HS-27A (cell line): Measurements from ENCODE around the gene RSPH6A.
"Not testable (repeated sequence)": the region's sequence is repeated elsewhere in the genome, so short reads cannot be mapped to it uniquely, and the experiment has no call there.

Experiments used
- DNase-seq: peaks from one replicate; pipeline ENCODE4 v3.0.0-alpha.2; 2012; ENCODE audit warnings: low read depth, missing footprints

The RSPH6A gene

DNA sequence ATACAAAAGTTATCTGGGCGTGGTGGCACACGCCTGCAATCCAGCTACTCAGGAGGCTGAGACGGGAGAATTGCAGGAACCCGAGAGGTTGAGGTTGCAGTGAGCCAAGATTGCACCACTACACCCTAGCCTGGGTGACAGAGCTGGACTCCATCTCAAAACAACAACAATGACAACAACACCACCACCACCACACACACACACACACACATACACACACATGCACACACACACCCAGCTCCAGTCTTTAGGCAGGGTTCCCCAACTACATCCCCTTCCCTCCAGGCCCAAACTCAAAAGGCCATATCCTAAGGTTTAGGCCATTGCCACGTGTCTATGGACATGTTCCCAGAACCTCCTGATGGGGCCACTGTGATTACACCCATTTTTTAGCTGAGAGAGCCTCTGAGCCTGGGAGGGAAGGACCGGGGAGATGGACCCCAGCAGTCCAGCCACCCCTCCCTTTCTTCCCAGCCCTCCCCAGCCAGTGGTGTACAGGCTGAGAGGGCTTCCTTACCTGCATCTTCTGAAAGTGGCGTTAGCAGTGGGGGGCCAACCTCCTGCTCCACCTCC lies 13.4 kb downstream of the RSPH6A start:
- DNase-seq, result no peak

DNA sequence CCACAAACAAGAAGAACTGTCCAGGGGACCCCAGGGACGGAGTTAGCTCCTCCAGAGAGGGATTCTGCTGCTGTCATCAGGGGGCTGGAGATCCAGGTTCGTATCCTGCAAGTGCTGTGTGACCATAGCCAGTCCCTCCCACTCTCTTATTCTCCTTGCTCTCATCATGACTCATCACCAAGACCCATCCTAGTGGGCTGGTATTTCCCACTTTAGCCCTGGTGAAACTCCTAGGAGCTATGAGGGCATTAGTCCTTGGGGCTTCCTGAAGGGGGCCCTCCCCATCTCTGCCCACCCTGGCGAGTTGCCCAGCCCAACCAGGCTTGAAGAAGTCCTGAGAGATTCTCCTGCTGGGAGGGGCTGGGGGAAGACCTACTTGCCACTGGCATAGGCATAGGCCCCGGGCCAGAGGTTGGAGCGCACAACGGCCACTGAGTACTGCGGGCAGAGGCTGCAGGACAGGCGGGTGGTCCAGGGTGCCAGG lies 15.0 kb downstream of the RSPH6A start:
- DNase-seq, result no peak

DNA sequence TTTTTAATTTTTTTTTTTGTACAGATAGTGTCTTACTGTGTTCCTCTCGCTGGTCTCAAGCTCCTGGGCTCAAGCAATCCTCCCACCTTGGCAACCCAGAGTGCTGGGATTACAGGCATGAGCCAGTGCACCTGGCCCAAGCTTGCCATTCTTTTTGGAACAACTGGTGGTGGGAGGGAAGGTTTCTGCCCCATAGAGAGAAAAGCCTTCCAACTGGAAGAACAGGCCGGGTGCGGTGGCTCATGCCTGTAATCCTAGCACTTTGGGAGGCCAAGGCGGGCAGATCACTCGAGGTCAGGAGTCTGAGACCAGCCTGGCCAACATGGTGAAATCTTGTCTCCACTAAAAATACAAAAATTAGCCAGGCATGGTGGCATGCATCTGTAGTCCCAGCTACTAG lies 15.6 kb downstream of the RSPH6A start:
- DNase-seq, result not testable (repeated sequence)

DNA sequence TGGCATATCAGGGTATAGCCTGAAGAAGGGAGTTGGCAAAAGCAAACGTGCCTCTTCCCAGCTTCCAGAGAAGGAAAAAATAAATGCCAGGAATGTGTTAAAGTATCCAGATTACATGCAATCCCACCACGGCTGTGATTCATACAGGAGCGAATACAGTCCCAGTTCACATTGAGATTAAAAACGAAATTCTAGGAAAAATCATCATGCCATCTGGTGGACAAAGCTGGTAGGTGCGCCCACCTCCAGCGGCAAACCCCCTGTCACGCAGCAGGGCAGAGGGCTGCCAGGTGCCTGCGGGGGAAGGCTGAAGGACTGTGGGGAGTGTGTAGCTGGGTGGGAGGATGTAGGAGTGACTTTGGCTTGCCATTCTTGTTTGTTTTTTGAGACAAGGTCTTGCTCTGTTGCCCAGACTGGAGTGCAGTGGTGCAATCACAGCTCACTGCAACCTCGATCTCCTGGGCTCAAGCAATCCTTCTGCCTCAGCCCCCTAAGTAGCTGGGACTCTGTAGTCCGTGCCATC lies 16.1 kb downstream of the RSPH6A start:
- peak; percentile 74 for DNase-seq

DNA sequence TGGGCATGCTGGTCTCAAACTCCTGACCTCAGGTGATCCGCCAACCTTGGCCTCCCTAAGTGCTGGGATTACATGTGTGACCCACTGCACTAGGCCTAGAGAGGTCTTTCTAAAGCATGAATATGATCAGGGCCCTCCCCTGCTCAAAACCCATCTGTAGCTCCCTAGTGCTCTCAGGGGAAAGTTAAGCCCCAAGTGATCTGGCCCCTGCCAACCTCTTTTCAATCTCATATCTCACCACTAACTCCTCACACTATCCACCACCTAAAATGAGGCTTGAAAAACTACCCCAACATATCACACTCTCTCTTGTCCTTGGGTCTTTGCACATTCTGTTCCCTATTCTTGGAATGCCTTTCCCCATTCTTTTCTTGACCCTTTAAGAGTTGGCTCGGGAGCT lies 20.5 kb downstream of the RSPH6A start:
- no peak for DNase-seq

DNA sequence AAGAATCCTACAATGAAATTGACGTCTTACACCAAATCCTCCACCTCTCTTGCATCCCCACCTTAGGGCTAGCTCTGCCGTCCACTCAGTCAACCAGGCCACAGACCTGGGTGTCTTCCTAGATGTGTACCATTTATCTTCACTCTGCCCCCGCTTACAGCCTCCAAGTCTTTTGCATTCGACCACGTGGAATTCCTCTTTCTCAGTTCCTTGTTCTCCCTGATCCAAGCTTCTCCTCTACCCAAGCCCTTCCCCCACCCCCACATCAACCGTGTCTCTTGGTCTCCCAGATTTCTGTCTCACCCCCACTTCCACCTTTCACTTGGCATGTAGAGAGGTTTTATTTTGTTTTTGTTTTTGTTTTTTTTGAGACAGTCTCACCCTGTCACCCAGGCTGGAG lies 21.2 kb downstream of the RSPH6A start:
- DNase-seq, result no peak

DNA sequence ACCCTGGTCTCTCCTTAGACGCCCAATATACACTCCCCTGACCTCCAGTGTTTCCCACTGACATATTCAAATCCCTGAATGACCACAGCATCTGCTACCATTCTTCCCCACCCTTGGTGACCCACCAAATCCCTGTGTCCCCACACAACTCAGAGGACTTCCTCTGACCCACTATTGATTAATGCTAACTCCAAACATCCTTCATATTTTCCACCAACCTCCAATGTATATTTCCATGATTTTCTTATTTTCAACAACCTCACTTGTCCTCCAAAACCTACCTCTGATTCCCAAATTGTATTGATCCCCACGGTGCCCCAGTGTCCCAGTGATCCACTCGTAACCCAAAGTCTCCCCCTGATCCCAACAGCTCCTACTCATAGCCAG lies 21.9 kb downstream of the RSPH6A start:
- no peak for DNase-seq

DNA sequence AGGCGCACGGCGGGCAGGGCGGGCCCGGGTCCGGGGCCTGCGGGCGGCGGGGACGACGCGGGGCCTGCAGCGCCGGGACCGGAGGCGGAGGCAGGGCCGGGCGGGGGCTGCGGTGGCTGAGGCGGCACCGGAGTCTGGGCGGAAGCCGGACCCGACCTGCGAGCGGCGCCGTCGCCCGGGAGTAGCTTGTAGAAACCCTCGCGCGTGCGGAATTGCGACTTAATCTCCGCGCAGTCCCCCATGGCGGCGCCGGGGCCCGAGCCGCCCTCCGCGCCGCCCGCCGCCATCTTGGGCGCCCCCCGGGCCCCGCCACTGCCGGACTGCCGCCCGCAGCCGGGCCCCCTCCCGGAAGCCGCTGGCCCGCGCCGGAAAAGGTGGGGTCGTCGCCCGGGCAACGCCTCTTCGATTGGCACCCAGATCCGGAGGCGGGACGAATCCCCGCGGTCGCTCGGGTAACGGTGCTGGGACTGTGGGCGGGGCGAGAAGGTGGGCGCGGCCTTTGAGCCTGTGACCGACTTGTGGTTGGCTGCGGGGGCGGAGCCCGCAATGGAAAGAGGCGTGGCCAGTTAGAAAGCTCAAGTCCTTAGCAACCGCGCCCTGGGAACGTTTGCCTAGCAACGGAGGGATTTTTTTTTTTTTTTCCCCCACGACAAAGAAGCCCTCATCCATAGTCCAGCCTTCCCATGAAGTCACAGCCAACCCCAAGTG lies 22.5 kb downstream of the RSPH6A start, which contains the start of gene DMWD:
Gene DMWD (minus strand): TSS at position 376 of the 708 bp plus-strand sequence. CDS start 89 bp downstream, at position 287.
- peak; percentile 99 for DNase-seq

DNA sequence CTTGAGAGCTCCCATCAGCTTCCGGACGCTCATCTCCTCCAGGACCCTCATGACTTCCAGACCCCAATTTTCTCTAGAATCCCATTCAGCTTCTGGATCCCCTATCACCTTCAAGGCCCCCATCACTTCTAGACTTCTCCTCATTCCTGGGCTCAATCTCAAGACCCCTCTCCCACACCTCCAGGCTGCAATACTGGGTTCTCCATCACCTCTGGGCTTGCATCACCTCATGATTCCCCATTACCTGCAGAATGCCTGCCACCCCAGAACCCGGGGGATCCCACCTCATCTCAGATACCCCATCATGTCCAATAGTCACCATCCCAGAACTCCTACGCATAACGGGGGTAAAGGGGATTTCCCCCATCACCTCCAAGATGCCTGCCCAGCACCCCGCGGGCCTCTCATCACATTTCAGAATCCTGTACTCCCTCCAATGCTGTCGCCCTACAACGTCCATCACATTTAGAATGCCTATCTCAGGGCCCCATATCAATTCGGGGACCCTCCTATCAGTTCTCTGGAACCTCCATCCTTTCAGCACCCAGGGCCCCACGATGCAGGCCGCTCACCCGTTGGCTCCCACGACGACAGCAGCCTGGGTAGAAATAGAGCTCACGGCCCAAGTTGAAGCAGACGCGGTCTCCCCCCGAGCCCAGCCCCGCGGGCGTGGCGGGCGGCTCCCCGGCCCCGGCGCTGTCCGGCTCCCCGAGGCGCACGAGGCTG lies 23.2 kb downstream of the RSPH6A start:
- no peak for DNase-seq

DNA sequence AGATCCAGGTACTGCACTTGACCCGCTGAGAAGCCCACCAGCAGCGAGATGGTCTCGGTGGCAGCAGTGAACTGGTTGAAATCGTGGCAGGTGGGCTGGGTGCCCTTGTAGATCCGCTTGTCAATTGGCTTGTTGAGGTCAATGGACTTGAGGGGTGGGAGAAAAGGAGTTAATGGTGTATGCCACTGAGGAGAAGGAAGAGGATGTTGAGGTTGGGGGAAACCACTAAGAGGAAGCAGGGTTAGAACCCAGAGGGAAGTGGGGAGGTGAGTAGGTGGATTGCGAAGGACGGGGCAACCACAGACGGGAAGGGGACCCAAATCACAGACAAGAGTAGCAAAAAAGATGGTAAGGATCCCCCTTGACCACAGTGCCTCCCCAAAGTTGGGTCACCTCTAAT lies 24.2 kb downstream of the RSPH6A start:
- DNase-seq, result no peak

DNA sequence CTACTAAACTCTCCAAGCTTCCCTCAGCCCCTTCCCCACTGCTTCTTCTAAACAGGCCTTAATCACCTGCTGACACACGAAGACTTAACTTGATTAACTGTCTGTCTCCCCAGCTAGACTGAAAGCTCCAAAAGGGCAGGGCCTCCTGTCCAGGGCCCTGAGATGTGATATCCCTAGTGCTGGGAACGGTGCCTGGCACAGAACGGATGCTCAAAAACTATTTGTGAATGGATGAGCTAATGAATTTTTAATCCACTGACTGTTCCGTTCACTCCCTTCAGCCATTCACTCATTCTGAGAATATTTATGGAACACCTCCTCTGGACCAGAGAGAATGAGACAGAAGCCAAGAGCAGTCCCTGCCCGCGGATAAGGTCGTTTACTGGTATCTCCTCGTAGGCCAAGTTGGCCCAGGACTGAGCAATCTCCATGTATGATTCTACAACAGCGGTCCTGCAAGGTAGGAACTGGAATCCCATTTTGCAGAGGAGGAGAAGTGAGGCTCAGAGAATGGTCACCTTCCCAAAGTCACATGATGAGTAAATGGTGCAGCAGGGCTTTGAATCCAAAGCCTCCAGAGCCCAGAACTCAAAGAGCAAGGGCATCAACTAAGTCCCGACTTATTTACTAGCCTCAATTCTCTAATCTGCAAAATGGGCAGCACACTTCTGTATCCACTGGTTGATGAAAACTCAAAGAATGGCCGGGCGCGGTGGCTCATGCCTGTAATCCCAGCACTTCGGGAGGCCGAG lies 25.9 kb downstream of the RSPH6A start:
- DNase-seq, result no peak

DNA sequence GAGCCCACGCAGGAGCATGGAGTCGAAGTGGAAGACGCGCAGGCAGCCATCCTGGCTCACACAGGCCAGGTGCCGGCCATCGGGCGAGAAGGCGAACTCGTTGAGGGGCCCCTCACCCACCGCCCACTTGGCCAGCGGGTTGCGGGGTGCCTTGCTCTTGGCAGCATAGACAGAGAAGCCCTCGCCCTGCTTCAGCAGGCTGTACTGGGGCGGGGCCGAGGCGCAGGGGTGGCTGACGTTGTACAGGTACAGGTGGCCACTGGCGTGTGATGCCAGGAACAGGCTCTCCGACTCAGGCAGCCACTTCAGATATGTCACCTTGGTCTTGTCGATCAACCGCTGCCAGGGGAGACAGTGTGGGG lies 28.6 kb downstream of the RSPH6A start:
- no peak for DNase-seq

DNA sequence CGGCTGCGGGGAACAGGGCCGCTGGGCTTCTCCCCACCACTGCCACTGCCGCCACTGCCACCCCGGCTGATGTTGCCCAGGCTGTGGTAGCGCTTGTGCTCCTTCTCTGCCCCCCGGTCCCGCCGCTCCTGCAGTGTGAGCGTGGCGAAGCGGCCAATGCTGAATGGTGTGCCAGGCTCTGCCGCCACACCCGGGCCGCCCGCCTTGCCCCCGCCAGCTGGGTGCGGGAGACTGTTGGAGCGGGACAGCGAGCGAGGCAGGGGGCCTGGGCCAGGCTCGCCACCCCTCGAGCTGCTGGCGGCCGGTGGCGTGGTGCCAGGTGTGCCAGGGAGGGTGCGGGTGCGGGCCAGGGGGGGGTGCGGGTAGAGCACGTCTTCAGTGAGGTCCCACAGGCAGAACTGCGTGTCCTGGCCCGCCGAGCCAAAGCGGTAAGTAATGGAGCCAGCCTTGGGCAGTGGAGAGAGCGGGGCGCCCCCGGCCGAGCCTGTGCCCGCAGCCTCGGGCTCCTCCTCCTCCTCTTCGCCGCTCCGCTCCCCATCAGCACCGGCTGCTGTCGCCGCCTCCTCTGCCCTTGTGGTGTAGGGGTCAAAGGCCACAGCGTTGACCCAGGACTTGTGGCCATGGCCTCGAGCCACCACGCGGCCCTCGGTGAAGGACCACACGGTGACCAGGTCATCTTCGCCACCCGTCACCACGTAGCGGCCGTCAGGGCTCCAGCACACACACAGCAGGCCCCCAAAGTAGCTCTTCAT lies 29.2 kb downstream of the RSPH6A start:
- no peak for DNase-seq

DNA sequence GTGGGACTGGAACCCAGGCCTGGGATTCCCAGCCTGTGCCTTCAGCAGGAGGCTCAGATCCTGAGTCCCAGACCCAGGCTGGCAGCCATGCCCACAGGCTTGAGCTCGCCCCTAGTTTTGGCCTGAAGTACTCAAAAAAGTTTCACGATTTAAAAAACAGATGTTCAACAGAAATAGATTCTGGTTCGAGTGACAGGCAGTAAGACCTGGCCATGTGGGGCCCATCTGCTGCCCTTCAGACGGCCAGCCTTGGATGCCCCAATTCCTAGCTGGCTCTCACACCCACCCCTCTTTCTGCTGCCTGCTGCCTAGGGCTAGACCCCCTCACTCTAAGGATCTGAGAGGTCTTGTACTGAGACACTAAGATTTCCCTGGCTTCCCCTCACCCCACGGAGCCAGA lies 30.0 kb downstream of the RSPH6A start:
- DNase-seq, result no peak

DNA sequence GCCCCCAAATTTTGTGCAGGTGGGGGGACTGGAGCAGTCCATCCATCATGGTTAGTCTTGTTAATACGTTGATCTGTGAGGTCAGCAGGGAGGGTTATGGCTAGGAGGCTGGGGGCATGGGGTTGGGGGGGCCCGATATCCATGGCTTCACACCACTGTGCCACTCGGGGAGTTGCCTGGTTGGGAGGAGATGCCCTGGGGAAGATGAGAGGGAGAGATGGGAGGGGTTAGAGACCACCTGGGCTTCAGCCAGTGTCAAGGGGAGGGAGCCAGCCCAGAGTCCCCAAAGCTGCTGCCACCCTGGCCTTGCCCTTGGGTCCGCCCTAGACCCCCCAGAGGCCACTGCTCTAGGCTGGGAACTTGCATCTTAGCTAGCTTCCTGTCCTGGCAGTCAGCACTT lies 31.0 kb downstream of the RSPH6A start:
- DNase-seq, result no peak

DNA sequence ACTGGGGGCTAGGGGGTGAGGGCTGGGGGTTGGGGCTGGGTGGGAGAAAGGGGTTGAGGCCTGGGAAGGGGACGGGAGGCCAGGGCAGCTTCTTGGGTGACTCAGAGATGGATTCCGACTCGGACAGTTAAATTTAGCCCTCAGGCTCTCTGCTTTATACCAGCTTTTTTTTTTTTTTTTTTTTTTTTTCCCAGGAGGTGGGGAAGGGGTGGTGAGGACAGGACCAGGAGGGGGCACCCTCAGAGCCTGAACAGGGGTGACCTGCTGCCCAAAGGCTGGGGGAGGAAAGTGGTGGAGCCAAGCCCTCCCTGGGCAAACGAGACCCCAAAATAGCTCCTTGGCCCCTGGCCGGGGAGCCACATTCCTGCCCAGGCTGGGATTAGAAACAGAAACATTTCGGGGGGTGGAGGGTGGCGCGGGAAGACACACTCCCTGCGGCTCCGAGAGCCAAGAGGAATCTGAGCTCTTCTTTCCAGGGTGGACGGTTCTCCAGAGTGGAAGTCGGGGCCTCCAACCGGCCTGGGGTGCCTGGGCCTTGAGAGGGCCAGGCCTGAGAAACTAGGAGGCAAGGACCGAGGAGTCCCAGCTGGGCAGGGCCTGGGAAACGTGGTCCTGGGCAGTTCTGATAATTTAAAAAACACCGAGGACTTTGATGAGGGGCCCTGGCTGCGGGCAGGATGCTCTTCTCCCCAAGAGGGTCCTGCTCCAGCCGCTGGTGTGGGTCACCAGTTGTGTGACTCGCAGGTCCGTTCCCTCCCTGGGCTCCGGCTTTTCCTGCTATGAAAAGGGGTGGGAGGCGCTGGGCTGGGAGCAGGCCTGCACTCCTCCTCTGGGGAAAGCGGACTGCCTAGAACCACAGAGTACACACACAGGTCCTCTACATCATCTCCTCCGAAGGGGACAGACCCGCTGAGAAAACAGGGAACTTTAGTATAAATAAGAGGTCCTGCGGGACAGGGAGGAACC lies 32.0 kb downstream of the RSPH6A start:
- peak; percentile 68 for DNase-seq

DNA sequence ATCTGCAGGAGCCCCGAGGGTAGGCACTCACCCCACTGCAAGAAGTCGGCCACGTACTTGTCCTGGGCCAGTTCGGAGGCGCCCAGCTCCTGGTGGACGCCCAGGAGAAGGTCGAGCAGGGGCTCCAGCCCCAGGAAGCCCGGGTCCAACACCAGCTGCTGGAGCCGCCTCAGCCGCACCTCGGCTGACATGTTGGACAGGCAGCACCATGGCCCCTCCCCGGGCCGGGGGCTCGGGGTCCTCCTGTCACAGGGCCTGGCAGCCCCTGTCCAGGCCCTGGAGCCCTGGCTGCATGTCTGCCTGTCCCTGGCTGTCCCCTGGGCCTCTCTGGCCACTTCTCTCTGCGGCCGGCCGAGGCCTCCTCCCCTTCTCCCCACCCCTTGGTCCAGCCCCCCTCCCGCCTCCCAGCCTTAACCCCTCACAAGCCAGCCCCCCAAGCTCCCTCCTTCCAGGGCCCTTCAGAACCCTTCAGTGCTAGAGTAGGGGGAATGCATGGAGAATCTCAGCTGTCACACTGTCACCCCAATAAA lies 32.9 kb downstream of the RSPH6A start, which contains the start of gene DMPK:
Gene DMPK (minus strand): TSS at position 329 of the 530 bp plus-strand sequence. CDS start 138 bp downstream, at position 191.
- no peak for DNase-seq

DNA sequence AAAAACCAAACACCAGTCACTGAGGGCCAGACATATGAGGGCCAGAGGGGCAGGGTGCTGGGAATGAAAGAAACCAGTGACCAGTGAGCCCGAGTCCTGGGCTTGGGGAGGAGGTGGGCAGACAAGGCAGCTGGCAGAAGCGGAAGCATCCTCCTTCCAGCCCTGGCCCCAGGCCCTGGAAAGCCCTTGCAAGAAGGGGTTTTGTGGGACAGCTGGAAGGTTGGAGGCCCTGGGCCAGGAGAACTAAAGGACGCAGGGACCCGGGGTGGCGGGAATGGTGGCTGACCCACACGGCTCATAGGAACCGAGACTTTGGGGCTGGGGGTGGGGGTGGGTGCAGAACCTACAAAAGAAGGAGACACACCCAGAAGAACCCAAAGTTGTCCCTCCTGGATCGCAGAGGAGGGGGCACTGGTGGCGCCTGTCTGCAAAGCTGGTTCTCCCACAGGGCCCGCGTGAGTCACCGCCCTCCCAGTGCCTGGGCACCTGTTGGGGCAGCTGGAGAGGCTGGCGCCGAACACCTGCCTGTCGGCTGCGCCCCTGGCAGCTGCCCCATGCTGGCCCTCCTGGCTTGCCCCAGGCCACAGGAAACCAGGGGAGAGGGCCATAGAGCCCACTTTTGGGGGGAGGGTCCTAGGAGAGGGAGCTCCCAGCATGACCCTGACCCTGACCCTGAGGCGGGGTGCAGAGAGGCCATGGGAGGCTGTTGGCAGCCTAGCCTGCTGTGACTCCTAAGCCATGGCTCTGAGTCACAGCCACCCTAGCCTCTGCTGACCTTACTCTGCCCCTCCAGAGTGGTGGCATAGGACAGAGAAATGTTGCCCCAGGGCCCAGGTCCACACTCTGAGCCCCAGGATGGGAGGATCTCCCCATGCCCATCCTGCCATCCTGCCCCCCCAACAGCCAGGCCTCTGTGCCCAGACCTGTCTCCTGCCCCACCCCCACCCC lies 33.6 kb downstream of the RSPH6A start:
- DNase-seq, result no peak
